ENCODE results near the gene BUD23. TPM values are rescaled to one million over a fixed set of nuclear protein-coding genes. Genes with fewer than 3 reads are reported as not detected.

Gene BUD23
- total RNA-seq, result 10 to 100 TPM; 58.7 to 64.1 TPM

DNA sequence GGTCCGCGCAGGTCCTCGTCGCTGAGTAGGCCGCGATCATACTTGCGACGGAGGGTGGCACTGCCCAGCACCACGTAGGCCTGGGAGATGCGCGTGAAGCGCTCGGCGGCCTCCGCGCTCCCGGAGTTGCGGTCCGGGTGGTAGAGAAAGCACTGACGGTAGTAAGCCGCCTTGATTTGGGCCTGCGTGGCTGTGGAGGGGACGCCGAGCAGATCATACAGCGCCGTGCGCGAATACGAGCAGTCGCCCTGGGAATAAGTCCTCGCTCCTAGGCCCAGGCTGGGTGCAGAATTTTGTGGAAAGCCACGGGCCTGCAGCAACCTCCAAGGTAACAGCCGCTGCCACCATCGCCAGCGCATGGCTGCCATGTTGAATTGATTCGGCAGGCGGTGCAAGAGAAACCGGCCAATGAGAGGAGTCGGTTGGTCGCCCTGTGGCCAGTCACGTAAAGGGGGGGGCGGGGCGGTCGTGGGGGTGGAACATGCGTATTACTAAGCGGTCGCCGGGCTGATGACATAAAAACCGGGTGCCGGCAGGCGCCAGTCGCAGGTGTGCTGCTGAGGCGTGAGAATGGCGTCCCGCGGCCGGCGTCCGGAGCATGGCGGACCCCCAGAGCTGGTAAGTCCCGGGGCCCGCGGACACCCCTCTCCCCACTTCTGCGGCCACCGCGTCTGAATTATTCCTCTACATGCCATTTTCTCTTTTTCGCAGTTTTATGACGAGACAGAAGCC lies at the start of gene BUD23, which contains the start of gene DNAJC30:
TSS of gene BUD23 (plus strand) at position 542 of the 732 bp plus-strand sequence. CDS start at position 571, 29 bp downstream.
TSS of gene DNAJC30 (minus strand) at position 398 of the 732 bp plus-strand sequence. CDS start at position 368, 30 bp downstream.
- POLR2A ChIA-PET, result interaction anchor here (1.6 kb wide), 1 partner anchor 35 kb away, joined by 7 read pairs; no protein-coding TSS in a partner anchor
- peaks cover 24% of the 10 kb centered on the region for H3K4me1 Mint-ChIP-seq

DNA sequence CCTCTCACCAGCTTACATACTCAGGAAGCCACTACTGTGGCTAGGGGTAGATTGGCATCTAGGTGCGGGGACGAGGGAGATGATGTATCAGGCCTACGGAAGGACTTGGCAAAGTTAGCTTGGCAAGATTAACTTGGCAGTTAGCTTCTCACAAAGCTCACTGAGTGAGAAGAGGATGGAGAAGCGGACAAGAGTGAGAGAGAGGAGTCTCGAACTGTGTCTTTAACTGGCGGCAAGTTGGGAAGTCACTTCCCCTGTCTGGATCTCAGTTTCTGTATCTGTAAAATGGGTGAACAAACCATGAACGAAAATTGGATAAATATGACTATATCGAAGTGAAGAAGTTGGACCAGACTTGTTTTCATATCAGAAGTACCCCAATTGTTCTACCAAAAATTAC lies 49.6 kb upstream of the BUD23 start:
- ATAC-seq (ENCODE audit: low read depth), result no peak
- no peaks in the 10 kb centered on the region for H3K36me3 Mint-ChIP-seq
- no peak overlapping the region for H3K4me3 Mint-ChIP-seq
- H3K4me1 Mint-ChIP-seq, result no peaks in the 10 kb centered on the region
- no peak overlapping the region for H3K27ac Mint-ChIP-seq
- H3K27me3 Mint-ChIP-seq, result peaks cover 36% of the 10 kb centered on the region
- DNase-seq, result no peak
- no peaks in the 10 kb centered on the region for H3K9me3 Mint-ChIP-seq
- POLR2A ChIA-PET, result no interaction called here

More for the DNA sequence above, at the start of gene BUD23, which contains the start of gene DNAJC30:
- peak; percentile 94 for ATAC-seq (ENCODE audit: low read depth)
- Mint-ChIP-seq H3K27ac (peak within 1 kb of the TSS; percentile 99), H3K4me3 (peak within 1 kb of the TSS; percentile 99), H3K36me3 (peaks cover 22% of the 10 kb centered on the region), H3K27me3 (no peaks in the 10 kb centered on the region), H3K9me3 (no peaks in the 10 kb centered on the region)
- peak; percentile 89 for DNase-seq

GRCh38 chr7:73635428-73636200 lies 47.8 kb upstream of the BUD23 start:
- ATAC-seq (ENCODE audit: low read depth), result no peak
- Mint-ChIP-seq H3K4me3 (no peak overlapping the region), H3K9me3 (no peaks in the 10 kb centered on the region), H3K27me3 (peaks cover 25% of the 10 kb centered on the region), H3K36me3 (no peaks in the 10 kb centered on the region), H3K4me1 (no peaks in the 10 kb centered on the region), H3K27ac (no peak overlapping the region)
- DNase-seq, result no peak
- POLR2A ChIA-PET, result no interaction called here

GRCh38 chr7:73638911-73639310 lies 44.5 kb upstream of the BUD23 start:
- H3K36me3 Mint-ChIP-seq, result no peaks in the 10 kb centered on the region
- H3K9me3 Mint-ChIP-seq, result peaks cover 2% of the 10 kb centered on the region
- no peak overlapping the region for H3K4me3 Mint-ChIP-seq
- no peak for ATAC-seq (ENCODE audit: low read depth)
- POLR2A ChIA-PET, result no interaction called here
- H3K27ac Mint-ChIP-seq, result no peak overlapping the region
- H3K27me3 Mint-ChIP-seq, result peaks cover 9% of the 10 kb centered on the region
- no peaks in the 10 kb centered on the region for H3K4me1 Mint-ChIP-seq
- DNase-seq, result no peak

GRCh38 chr7:73642834-73643233 lies 40.6 kb upstream of the BUD23 start:
- H3K4me1 Mint-ChIP-seq, result no peaks in the 10 kb centered on the region
- no peak overlapping the region for H3K4me3 Mint-ChIP-seq
- POLR2A ChIA-PET, result interaction anchor here (0.6 kb wide), 1 partner anchor 23 kb away, joined by 3 read pairs; no protein-coding TSS in a partner anchor
- H3K36me3 Mint-ChIP-seq, result no peaks in the 10 kb centered on the region
- peaks cover 33% of the 10 kb centered on the region for H3K27me3 Mint-ChIP-seq
- DNase-seq (no peak), ATAC-seq (ENCODE audit: low read depth) (no peak)
- no peak overlapping the region for H3K27ac Mint-ChIP-seq
- peaks cover 2% of the 10 kb centered on the region for H3K9me3 Mint-ChIP-seq

DNA sequence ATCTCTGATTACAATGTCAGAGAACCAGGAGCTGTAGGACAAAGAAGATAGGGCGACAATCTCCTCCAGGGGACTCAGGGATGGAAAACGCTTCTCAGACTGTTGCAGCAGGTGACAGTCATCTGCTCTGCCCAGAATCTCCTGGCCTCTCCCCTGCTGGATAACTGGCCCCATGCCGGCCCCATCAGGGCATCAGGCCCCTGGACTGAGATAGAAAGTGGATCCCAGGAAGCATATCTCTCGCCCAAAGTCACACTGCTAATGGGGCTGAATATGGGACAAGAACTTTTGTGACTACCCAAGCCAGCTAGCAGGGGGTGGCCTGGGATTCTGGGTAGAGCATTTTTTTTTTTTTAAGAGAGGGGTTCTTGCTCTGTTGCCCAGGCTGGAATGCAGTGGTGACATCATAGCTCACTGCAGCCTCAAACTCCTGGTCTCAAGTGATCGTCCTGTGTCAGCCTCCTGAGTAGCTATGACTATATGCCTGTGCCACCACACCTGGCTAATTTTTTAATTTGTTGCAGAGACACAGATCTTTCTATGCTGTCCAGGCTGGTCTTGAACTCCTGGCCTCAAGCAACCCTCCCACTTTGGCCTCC lies 38.6 kb upstream of the BUD23 start:
- Mint-ChIP-seq H3K9me3 (peaks cover 2% of the 10 kb centered on the region), H3K27me3 (peaks cover 51% of the 10 kb centered on the region), H3K4me1 (peaks cover 9% of the 10 kb centered on the region), H3K4me3 (no peak overlapping the region), H3K27ac (no peak overlapping the region), H3K36me3 (no peaks in the 10 kb centered on the region)
- POLR2A ChIA-PET, result no interaction called here
- ATAC-seq (ENCODE audit: low read depth) (no peak), DNase-seq (no peak)

DNA sequence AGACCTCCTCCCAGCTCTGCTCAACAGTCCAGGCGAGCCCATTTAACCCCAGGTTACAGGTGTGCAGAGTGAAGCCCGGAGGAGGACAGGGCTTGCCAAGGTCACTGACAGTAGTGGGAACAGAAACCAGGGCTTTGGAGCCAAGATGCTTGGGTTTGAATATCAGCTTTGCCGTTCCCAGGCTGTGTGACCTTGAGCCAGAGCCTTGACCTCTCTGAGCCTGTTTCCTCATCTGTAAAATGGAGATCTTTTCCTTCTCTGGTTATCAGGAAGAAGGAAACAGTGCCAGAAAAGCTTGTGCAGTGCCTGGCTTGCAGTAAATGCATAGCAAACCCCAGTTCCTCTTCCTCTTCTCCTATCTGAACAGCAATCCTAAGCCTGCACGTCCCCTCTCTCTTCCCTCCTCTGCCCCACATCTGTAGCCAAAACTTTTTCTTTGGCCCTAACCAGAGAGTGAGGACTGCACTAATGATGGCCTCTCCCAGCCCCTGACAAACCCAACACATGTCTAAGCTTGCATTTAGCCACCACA lies 37.7 kb upstream of the BUD23 start:
- Mint-ChIP-seq H3K27me3 (peaks cover 60% of the 10 kb centered on the region), H3K4me3 (no peak overlapping the region), H3K36me3 (no peaks in the 10 kb centered on the region), H3K4me1 (peaks cover 9% of the 10 kb centered on the region), H3K9me3 (peaks cover 2% of the 10 kb centered on the region), H3K27ac (no peak overlapping the region)
- POLR2A ChIA-PET, result no interaction called here
- no peak for ATAC-seq (ENCODE audit: low read depth)
- no peak for DNase-seq

DNA sequence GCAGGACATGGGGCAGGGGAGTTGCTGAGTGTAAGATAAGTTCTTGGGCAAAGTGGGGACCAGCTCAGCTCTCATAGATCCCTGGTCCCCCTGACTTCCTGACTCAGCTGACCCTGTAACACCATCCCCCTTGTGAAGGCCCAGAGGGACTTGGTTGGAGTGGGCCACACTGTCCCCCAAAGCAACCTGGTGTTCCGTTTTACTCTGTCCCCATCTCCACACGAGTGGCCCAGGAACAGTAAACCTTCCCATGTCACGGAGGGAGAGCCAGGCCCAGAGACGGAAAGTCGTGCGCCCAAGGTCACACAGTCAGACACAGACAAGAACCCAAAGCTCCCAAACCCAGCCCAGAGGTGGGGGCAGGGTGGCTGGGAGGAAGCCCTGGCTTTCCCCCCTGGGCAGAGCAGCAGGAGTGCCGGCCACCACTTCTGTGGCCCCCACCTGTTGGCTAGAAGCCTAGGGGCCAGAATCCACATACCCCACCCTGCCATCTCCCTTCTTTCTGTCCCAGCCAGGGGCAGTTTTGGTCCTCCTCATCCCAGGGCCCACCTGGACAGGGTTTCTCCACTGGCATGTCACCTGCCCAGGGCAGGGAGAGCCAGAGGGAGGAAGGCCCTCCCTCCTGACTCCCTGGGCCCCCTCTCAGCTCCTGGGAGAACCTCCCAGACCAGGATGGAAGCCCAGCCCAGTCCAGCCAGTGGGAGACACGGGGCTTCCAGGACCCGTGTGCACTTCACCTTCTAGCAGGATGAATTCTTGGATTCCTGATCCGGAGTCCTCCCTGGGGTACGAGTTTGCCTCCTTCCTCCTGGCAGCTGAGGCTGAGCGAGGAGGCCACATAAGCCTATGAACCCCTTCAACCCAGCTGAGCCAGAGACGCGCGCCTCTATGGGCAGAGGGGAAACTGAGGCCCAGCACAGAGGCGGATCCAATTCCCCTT lies 36.3 kb upstream of the BUD23 start:
- no peak for ATAC-seq (ENCODE audit: low read depth)
- peaks cover 68% of the 10 kb centered on the region for H3K27me3 Mint-ChIP-seq
- POLR2A ChIA-PET, result no interaction called here
- H3K4me1 Mint-ChIP-seq, result peaks cover 9% of the 10 kb centered on the region
- H3K27ac Mint-ChIP-seq, result no peak overlapping the region
- no peaks in the 10 kb centered on the region for H3K36me3 Mint-ChIP-seq
- no peaks in the 10 kb centered on the region for H3K9me3 Mint-ChIP-seq
- peak overlapping the region; percentile 22 for H3K4me3 Mint-ChIP-seq
- DNase-seq, result no peak

GRCh38 chr7:73647725-73648592 lies 35.4 kb upstream of the BUD23 start:
- DNase-seq, result peak; percentile 55
- ATAC-seq (ENCODE audit: low read depth), result peak; percentile 72
- H3K4me1 Mint-ChIP-seq, result peaks cover 9% of the 10 kb centered on the region
- no peak overlapping the region for H3K27ac Mint-ChIP-seq
- peak overlapping the region; percentile 64 for H3K4me3 Mint-ChIP-seq
- peaks cover 73% of the 10 kb centered on the region for H3K27me3 Mint-ChIP-seq
- POLR2A ChIA-PET, result no interaction called here
- H3K36me3 Mint-ChIP-seq, result no peaks in the 10 kb centered on the region
- no peaks in the 10 kb centered on the region for H3K9me3 Mint-ChIP-seq

- DNase-seq, result no peak
- H3K27ac Mint-ChIP-seq, result no peak overlapping the region
- ATAC-seq (ENCODE audit: low read depth), result no peak
- POLR2A ChIA-PET, result no interaction called here
- H3K27me3 Mint-ChIP-seq, result peaks cover 73% of the 10 kb centered on the region
- no peaks in the 10 kb centered on the region for H3K36me3 Mint-ChIP-seq
- H3K4me1 Mint-ChIP-seq, result peaks cover 9% of the 10 kb centered on the region
- no peaks in the 10 kb centered on the region for H3K9me3 Mint-ChIP-seq
- peak overlapping the region; percentile 64 for H3K4me3 Mint-ChIP-seq
Observed at GRCh38 chr7:73648593-73649332, 34.6 kb upstream of the BUD23 start.

GRCh38 chr7:73649576-73649975 lies 33.8 kb upstream of the BUD23 start:
- POLR2A ChIA-PET, result no interaction called here

More at GRCh38 chr7:73649576-73649975, 33.8 kb upstream of the BUD23 start:
- Mint-ChIP-seq H3K27me3 (peaks cover 70% of the 10 kb centered on the region), H3K27ac (no peak overlapping the region), H3K4me3 (no peak overlapping the region), H3K36me3 (no peaks in the 10 kb centered on the region), H3K4me1 (peaks cover 9% of the 10 kb centered on the region), H3K9me3 (no peaks in the 10 kb centered on the region)
- no peak for ATAC-seq (ENCODE audit: low read depth)
- no peak for DNase-seq
